Osteocyte (in vitro differentiated cells): ENCODE results near the gene NEB. TPM values are rescaled to one million over a fixed set of nuclear protein-coding genes. Genes with fewer than 3 reads are reported as not detected.

ENCODE experiments used
- DNase-seq: peaks from one replicate; pipeline ENCODE4 v3.0.0; 2021; ENCODE audit warnings: mixed read lengths; ENCODE audit not compliant: unreplicated experiment; ENCODE audit errors: extremely low spot score
- H3K27ac Mint-ChIP-seq: one replicate; pipeline ENCODE4 v1.8.0; 2021; ENCODE audit warnings: mild to moderate bottlenecking, mixed read lengths; ENCODE audit not compliant: unreplicated experiment
- H3K27me3 Mint-ChIP-seq: one replicate; pipeline ENCODE4 v1.8.0; 2021; ENCODE audit warnings: mixed read lengths; ENCODE audit not compliant: unreplicated experiment
- H3K36me3 Mint-ChIP-seq: one replicate; pipeline ENCODE4 v1.8.0; 2021; ENCODE audit warnings: mixed read lengths; ENCODE audit not compliant: unreplicated experiment
- H3K4me1 Mint-ChIP-seq: one replicate; pipeline ENCODE4 v1.8.0; 2021; ENCODE audit warnings: mixed read lengths; ENCODE audit not compliant: unreplicated experiment
- H3K4me3 Mint-ChIP-seq: one replicate; pipeline ENCODE4 v1.8.0; 2021; ENCODE audit warnings: mild to moderate bottlenecking, moderate library complexity, mixed read lengths; ENCODE audit not compliant: unreplicated experiment
- H3K9me3 Mint-ChIP-seq: one replicate; pipeline ENCODE4 v1.8.0; 2021; ENCODE audit warnings: mixed read lengths; ENCODE audit not compliant: unreplicated experiment
- CTCF ChIP-seq: fragments of 200-600 bp; sonication (generic); IDR thresholded peaks from 2 replicates; pipeline ENCODE4 v1.5.0; 2021; ENCODE audit warnings: antibody characterized with exemption, mild to moderate bottlenecking, moderate library complexity
- total RNA-seq: library from RNA; stranded (reverse); gene quantifications from 2 replicates; pipeline ENCODE4 v1.2.1, GENCODE V29; 2021

The NEB gene
- total RNA-seq, 1 donor from 2014 or later = 0.40 TPM

GRCh38 chr2:151780938-151781337 is 46.7 kb upstream of the NEB start:
- Mint-ChIP-seq H3K27ac (no peak overlapping the region), H3K36me3 (peaks cover 57% of the 10 kb centered on the region), H3K4me1 (no peaks in the 10 kb centered on the region), H3K27me3 (no peaks in the 10 kb centered on the region), H3K9me3 (peaks cover 4% of the 10 kb centered on the region), H3K4me3 (no peak overlapping the region)
- no peak for DNase-seq
- no peak for TF ChIP-seq CTCF

- Mint-ChIP-seq H3K4me1 (peaks cover 10% of the 10 kb centered on the region), H3K27ac (no peak overlapping the region), H3K4me3 (no peak overlapping the region), H3K9me3 (peaks cover 4% of the 10 kb centered on the region), H3K36me3 (peaks cover 52% of the 10 kb centered on the region), H3K27me3 (no peaks in the 10 kb centered on the region)
- no peak for DNase-seq
- TF ChIP-seq CTCF = no peak
These were observed 43.7 kb upstream of the NEB start for GRCh38 chr2:151777935-151778334.

- Mint-ChIP-seq H3K9me3 (peaks cover 4% of the 10 kb centered on the region), H3K27me3 (no peaks in the 10 kb centered on the region), H3K4me3 (no peak overlapping the region), H3K4me1 (peaks cover 10% of the 10 kb centered on the region), H3K27ac (no peak overlapping the region), H3K36me3 (peaks cover 49% of the 10 kb centered on the region)
- TF ChIP-seq CTCF = no peak
- DNase-seq = no peak
These were observed 43.2 kb upstream of the NEB start for GRCh38 chr2:151777487-151777886.

GRCh38 chr2:151776367-151776766 is 42.1 kb upstream of the NEB start:
- H3K36me3 Mint-ChIP-seq = peaks cover 52% of the 10 kb centered on the region
- no peak overlapping the region for H3K4me3 Mint-ChIP-seq
- H3K4me1 Mint-ChIP-seq = peaks cover 10% of the 10 kb centered on the region
- H3K9me3 Mint-ChIP-seq = peaks cover 4% of the 10 kb centered on the region
- TF ChIP-seq CTCF = no peak
- no peaks in the 10 kb centered on the region for H3K27me3 Mint-ChIP-seq
- no peak overlapping the region for H3K27ac Mint-ChIP-seq
- no peak for DNase-seq

- Mint-ChIP-seq H3K27ac (no peak overlapping the region), H3K4me3 (no peak overlapping the region), H3K36me3 (peaks cover 47% of the 10 kb centered on the region), H3K4me1 (peaks cover 10% of the 10 kb centered on the region), H3K9me3 (peaks cover 4% of the 10 kb centered on the region), H3K27me3 (no peaks in the 10 kb centered on the region)
- no peak for TF ChIP-seq CTCF
- DNase-seq = no peak
These were observed 40.9 kb upstream of the NEB start for GRCh38 chr2:151775057-151775740.
